Ectodermal cell (in vitro differentiated cells): ENCODE data around the gene ATCAY.

ENCODE experiments used
- H3K27ac ChIP-seq: 2 replicates; pipeline ENCODE4 v1.7.0; 2013; ENCODE audit warnings: mild to moderate bottlenecking, low read depth, low read length; ENCODE audit not compliant: insufficient read depth, poor library complexity, severe bottlenecking
- H3K27me3 ChIP-seq: 2 replicates; pipeline ENCODE4 v1.7.0; 2013; ENCODE audit warnings: mild to moderate bottlenecking, low read length; ENCODE audit not compliant: insufficient read depth, control insufficient read depth, poor library complexity, severe bottlenecking
- H3K36me3 ChIP-seq: one replicate; pipeline ENCODE4 v1.7.0; 2013; ENCODE audit warnings: low read length; ENCODE audit not compliant: control insufficient read depth, insufficient read depth
- H3K4me1 ChIP-seq: one replicate; pipeline ENCODE4 v1.7.0; 2013; ENCODE audit warnings: low read length; ENCODE audit not compliant: control insufficient read depth, insufficient read depth
- H3K4me3 ChIP-seq: 2 replicates; pipeline ENCODE4 v1.7.0; 2013; ENCODE audit warnings: low read depth, low read length, control low read depth; ENCODE audit not compliant: insufficient read depth
- H3K9me3 ChIP-seq: 2 replicates; pipeline ENCODE4 v1.7.0; 2013; ENCODE audit warnings: mild to moderate bottlenecking, low read length, moderate library complexity; ENCODE audit not compliant: control insufficient read depth
- WGBS, 2 experiments: methylation state at CpG; one replicate each; pipeline ENCODE4 v1.1.7; 2013; ENCODE audit warnings: missing lambda C conversion rate in 2 of 2; 5-methylcytosine and 5-hydroxymethylcytosine counted together

ATCAY gene

DNA sequence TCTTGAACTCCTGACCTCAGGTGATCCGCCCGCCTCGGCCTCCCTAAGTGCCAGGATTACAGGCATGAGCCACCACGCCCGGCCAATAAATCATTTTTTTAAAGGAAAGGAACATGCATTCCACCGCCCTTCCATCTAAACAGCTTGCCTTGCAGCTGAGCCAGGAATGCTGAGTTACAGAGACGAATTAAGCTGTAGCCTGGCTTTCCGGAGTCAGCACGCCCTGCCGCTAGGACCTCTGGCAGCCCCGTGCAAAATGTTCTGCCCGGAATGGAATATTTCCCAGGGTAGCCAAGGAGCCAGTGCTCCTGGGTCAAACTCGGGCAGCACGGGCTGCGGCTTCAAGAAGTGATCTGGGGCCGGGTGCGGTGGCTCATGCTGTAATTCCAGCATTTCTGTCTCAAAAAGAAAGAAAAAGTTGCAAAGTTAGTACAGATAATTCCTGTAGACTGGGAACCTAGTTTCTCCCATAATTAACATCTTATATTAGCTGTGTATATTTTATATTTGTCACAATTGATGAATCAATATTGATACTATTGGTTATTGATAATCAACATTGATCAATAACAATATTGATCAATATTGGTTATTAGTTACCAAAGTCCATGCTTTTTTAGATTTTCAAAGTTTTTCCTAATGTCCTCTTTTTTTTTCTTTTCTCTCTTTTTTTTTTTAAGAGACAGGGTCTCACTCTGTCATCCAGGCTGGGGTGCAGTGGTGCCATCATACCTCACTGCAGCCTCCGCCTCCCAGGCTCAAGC, 19.2 kb downstream of the ATCAY start:
- 93% methylated on average over 18 of the region's 18 CpGs for WGBS, 2 experiments
- H3K36me3 ChIP-seq, result peaks cover 12% of the 10 kb centered on the region
- no peaks in the 10 kb centered on the region for H3K4me1 ChIP-seq
- H3K4me3 ChIP-seq, result no peak overlapping the region
- no peaks in the 10 kb centered on the region for H3K9me3 ChIP-seq
- H3K27ac ChIP-seq, result no peak overlapping the region
- no peaks in the 10 kb centered on the region for H3K27me3 ChIP-seq

DNA sequence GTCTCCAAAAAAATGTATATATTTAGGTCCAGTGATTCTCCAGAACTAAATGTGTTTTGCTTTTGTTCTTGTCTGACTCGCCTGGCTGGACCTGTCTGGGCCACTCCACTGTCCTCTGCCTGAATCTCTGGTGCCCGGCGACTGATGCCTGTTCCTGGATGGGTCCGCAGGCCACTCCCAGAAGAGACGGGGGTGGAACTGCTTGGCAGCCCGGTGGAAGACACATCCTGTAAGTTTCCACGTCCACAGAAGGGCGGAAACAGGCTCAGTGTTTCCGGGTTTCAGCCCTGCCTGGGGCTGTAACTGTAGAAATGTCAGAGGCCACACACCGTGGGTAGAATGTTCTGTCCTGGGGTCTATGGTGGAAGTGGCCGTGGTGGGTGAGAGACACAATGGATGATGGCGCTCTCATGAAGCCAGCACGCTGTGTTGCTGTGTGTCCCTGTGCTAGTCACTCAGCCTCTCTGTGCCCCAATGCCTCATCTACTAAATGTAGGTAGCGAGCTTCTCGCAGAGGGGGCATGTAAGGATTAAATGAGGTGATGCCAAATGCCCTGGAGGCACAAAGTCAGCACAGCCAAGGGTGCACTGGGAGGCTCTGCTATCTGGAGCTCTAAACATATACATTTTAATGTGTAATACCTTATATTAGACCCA, 22.0 kb downstream of the ATCAY start:
- Histone ChIP-seq H3K9me3 (no peaks in the 10 kb centered on the region), H3K27ac (no peak overlapping the region), H3K27me3 (no peaks in the 10 kb centered on the region), H3K4me3 (no peak overlapping the region), H3K36me3 (peaks cover 12% of the 10 kb centered on the region), H3K4me1 (no peaks in the 10 kb centered on the region)
- WGBS, 2 experiments, result 92 to 93% methylated on average over 15 of the region's 15 CpGs

DNA sequence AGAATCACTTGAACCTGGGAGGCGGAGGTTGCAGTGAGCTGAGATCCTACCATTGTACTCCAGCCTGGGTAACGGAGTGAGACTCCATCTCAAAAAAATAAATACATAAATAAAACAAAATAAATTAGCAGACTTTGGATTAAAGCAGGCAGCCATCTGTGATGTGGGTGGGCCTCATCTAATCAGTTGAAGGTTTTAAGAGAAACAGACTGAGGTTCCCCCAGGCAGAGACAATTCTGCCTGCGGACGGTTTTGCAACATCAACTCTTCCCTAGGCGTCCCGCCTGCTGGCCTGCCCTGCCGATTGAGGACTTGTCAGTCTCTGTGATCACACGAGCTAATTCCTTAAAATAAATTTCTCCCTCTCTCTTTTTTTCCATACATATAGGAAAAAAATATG, 23.7 kb downstream of the ATCAY start:
- peaks cover 6% of the 10 kb centered on the region for H3K36me3 ChIP-seq
- H3K9me3 ChIP-seq, result no peaks in the 10 kb centered on the region
- no peaks in the 10 kb centered on the region for H3K27me3 ChIP-seq
- WGBS, 2 experiments, result 93% methylated on average over 7 to 8 of the region's 8 CpGs
- no peak overlapping the region for H3K27ac ChIP-seq
- H3K4me3 ChIP-seq, result no peak overlapping the region
- no peaks in the 10 kb centered on the region for H3K4me1 ChIP-seq

DNA sequence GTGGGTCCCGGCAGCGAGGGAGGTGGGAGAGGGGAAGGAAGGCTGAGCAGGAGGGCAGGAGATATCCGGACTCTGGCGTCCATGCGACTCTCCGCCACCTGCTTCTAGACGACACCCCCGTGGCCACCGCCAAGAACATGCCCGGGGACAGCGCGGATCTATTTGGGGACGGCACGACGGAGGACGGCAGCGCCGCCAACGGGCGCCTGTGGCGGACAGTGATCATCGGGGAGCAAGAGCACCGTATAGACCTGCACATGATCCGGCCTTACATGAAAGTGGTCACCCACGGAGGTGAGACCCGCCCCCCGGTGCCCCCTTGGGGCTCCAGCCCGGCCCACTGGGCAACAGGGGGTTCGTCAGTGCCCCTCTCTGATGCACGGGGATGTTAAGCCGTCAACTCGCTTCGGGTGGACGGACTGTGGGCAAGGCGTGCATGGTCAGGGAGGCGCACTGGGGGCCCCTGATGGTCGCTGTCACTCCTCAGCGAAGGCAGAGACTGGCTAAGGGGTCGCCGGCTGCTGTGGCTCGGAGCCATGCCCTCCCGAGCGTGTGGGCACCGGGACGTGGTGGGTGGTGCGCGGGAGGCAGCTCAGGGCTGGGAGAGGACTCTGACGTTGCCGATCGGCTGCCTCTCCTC, 27.3 kb downstream of the ATCAY start:
- 94% methylated on average over 50 of the region's 50 CpGs for WGBS, 2 experiments
- peaks cover 16% of the 10 kb centered on the region for H3K36me3 ChIP-seq
- no peak overlapping the region for H3K27ac ChIP-seq
- peaks cover 5% of the 10 kb centered on the region for H3K9me3 ChIP-seq
- no peaks in the 10 kb centered on the region for H3K27me3 ChIP-seq
- H3K4me3 ChIP-seq, result no peak overlapping the region
- H3K4me1 ChIP-seq, result no peaks in the 10 kb centered on the region

DNA sequence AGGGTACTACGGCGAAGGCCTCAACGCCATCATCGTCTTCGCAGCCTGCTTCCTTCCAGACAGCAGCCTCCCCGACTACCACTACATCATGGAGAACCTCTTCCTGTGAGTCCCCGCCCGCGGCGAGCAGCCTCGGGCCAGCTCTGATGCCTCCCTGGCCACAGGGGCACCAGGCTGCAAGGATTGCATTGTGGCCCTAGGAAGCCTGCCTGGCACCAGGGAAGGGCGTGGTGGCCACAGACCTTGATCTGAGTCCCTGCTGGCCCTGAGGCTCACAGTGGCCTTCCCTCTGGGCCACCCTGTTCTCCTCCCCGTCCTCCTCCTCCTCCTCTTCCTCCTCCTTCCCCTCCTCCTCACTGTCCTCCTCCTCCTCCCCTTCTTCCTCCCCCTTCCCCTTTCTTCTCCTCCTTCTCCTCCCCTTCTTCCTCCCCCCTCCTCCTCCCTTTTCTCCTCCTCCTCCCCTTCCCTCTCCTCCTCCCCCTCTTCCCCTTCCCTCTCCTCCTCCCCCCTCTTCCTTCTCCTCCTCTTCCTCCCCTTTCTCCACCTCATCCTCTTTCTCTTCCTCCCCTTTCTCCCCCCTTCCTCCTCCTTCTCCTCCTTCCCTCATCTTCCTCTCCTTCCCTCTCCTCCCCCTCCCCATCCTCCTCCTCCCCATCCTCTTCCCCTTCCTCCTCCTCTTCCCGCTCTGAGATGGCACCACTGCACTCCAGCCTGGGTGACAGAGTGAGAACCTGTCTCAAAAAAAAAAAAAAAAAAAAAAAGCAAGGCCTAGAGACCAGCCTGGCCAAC, 28.0 kb downstream of the ATCAY start:
- H3K27ac ChIP-seq, result no peak overlapping the region
- H3K27me3 ChIP-seq, result no peaks in the 10 kb centered on the region
- H3K36me3 ChIP-seq, result peaks cover 16% of the 10 kb centered on the region
- peaks cover 5% of the 10 kb centered on the region for H3K9me3 ChIP-seq
- no peak overlapping the region for H3K4me3 ChIP-seq
- H3K4me1 ChIP-seq, result no peaks in the 10 kb centered on the region
- 85 to 89% methylated on average over 14 of the region's 14 CpGs for WGBS, 2 experiments

DNA sequence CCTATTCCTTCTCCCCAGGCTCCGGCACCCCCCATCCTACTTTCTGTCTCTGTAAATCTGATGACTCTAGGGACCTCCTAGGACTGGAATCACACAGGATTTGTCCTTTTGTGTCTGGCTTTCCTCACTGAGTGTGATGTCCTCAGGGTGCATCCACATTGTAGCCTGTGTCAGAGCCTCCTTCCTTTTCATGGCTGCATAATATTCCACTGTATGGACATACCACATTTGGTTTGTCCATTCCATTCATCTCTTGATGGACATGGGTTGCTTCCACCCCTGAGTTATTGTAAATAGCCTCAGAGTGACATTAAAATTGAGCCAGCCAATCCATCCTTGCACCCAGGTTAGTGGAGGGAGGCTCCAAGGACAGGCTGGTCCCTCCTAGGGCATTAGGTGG, 29.6 kb downstream of the ATCAY start:
- Histone ChIP-seq H3K27ac (no peak overlapping the region), H3K4me1 (no peaks in the 10 kb centered on the region), H3K9me3 (peaks cover 5% of the 10 kb centered on the region), H3K36me3 (peaks cover 16% of the 10 kb centered on the region), H3K4me3 (no peak overlapping the region), H3K27me3 (no peaks in the 10 kb centered on the region)
- 91 to 93% methylated on average over 1 of the region's 1 CpG for WGBS, 2 experiments

DNA sequence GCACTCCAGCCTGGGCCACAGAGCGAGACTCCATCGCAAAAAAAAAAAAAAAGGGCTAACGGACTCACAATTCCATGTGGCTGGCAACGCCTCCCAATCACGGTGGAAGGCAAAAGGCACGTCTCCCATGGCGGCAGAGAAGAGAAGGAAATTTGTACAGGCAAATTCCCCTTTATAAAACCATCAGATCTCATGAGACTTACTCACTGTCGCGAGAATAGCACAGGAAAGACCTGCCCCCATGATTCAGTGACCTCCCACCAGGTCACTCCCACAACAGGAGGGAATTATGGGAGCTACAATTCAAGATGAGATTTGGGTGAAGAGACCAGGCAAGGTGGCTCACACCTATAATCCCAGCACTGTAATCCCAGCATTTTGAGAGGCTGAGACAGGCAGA, 33.7 kb downstream of the ATCAY start:
- WGBS, 2 experiments, result 92 to 98% methylated on average over 9 of the region's 9 CpGs
- H3K36me3 ChIP-seq, result peaks cover 14% of the 10 kb centered on the region
- H3K27ac ChIP-seq, result no peak overlapping the region
- no peaks in the 10 kb centered on the region for H3K4me1 ChIP-seq
- no peaks in the 10 kb centered on the region for H3K27me3 ChIP-seq
- peaks cover 5% of the 10 kb centered on the region for H3K9me3 ChIP-seq
- no peak overlapping the region for H3K4me3 ChIP-seq

DNA sequence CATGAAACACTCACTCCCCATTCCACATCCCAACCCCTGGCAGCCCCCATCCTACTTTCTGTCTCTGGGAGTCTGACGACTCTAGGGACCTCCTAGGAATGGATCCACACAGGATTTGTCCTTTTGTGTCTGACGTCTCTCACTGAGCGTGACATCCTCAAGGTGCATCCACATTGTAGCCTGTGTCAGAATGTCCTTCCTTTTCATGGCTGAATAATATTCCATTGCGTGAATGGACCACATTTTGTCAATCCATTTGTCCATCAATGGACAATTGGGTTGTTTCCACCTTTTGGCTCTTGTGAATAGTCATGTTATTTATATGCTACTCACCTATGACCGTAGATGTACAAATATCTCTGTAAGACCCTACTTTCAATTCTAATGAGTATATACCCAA, 35.5 kb downstream of the ATCAY start:
- WGBS, 2 experiments, result 95 to 96% methylated on average over 4 to 5 of the region's 5 CpGs
- Histone ChIP-seq H3K27me3 (no peaks in the 10 kb centered on the region), H3K9me3 (no peaks in the 10 kb centered on the region), H3K4me3 (no peak overlapping the region), H3K4me1 (no peaks in the 10 kb centered on the region), H3K27ac (no peak overlapping the region), H3K36me3 (peaks cover 8% of the 10 kb centered on the region)

DNA sequence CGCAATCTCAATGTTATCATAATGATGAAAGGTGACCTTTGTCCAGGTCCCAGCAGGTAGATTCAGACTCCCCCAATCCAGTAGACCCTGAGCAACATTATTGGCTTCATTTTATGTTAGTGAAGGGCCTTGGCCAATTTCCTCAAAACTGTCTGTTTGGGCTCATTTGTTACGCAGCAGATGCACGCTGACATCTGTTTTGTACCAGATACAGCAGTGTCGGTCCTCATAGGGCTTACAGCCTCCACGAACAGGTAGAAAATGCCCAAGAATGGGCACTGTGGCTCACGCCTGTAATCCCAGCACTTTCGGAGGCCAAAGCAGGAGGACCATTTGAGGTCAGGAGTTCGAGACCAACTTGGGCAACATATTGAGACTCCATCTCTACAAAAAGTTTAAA, 39.3 kb downstream of the ATCAY start:
- WGBS, 2 experiments, result 91 to 96% methylated on average over 8 of the region's 8 CpGs
- H3K27me3 ChIP-seq, result no peaks in the 10 kb centered on the region
- H3K4me1 ChIP-seq, result no peaks in the 10 kb centered on the region
- no peak overlapping the region for H3K27ac ChIP-seq
- H3K4me3 ChIP-seq, result no peak overlapping the region
- H3K36me3 ChIP-seq, result peaks cover 12% of the 10 kb centered on the region
- no peaks in the 10 kb centered on the region for H3K9me3 ChIP-seq
